HepG2 (cell line): ENCODE data around the gene RABGAP1L. TPM values are rescaled to one million over a fixed set of nuclear protein-coding genes. Genes with fewer than 3 reads are reported as not detected.
A peak's percentile ranks its signal among the peaks of the same experiment; 100 is the strongest.

Source experiments
- CEBPB ChIP-seq: IDR thresholded peaks from 2 replicates; pipeline ENCODE4 v1.6.1; 2011; ENCODE audit warnings: low read depth, low read length, improper control_type of control experiment, borderline replicate concordance
- CREB1 ChIP-seq, 2 experiments: fragments of 450-650 bp in 1 of 2; IDR thresholded peaks; 2 replicates each; pipeline ENCODE4 v1.6.1; 2016 to 2017; ENCODE audit warnings: control low read depth in 1 of 2, mild to moderate bottlenecking in 1 of 2, missing compliant biosample characterization in 1 of 2, missing genetic modification characterization in 1 of 2
- EED ChIP-seq: sonication (generic); formaldehyde crosslinking; IDR thresholded peaks from 2 replicates; pipeline ENCODE4 v1.5.0; 2020; ENCODE audit warnings: mild to moderate bottlenecking, missing genetic modification reagents
- FLYWCH1 ChIP-seq: sonication (generic); formaldehyde crosslinking; IDR thresholded peaks from 2 replicates; pipeline ENCODE4 v1.8.1; 2023; ENCODE audit warnings: mild to moderate bottlenecking, missing genetic modification reagents
- FOXP4 ChIP-seq: sonication (generic); formaldehyde crosslinking; IDR thresholded peaks from 2 replicates; pipeline ENCODE4 v1.4.0; 2020; ENCODE audit warnings: missing genetic modification reagents
- HDAC1 ChIP-seq: sonication (generic); formaldehyde crosslinking; IDR thresholded peaks from 2 replicates; pipeline ENCODE4 v1.5.1; 2020; ENCODE audit warnings: mild to moderate bottlenecking, missing genetic modification reagents
- HHEX ChIP-seq: IDR thresholded peaks from 2 replicates; pipeline ENCODE4 v1.6.1; 2016; ENCODE audit warnings: control low read depth
- HMG20A ChIP-seq: IDR thresholded peaks from 2 replicates; pipeline ENCODE4 v1.6.1; 2016; ENCODE audit warnings: borderline replicate concordance
- MYC ChIP-seq: sonication (generic); formaldehyde crosslinking; IDR thresholded peaks from 2 replicates; pipeline ENCODE4 v1.9.0; 2021; ENCODE audit warnings: missing genetic modification reagents, borderline replicate concordance
- NR2F1 ChIP-seq, 2 experiments: fragments of 450-650 bp in 1 of 2; formaldehyde crosslinking in 1 of 2; IDR thresholded peaks; 2 replicates each; pipeline versions ENCODE4 v1.5.0 to v1.6.1; 2016 to 2020; ENCODE audit warnings: mild to moderate bottlenecking in 1 of 2, missing compliant biosample characterization in 1 of 2, missing genetic modification reagents in 1 of 2, moderate library complexity in 1 of 2
- NR2F6 ChIP-seq, 2 experiments: IDR thresholded peaks; 2 replicates each; pipeline ENCODE4 v1.6.1; 2016; ENCODE audit warnings: antibody characterized with exemption in 1 of 2, mild to moderate bottlenecking in 1 of 2
- PATZ1 ChIP-seq: sonication (generic); formaldehyde crosslinking; IDR thresholded peaks from 2 replicates; pipeline ENCODE4 v1.4.0; 2020; ENCODE audit warnings: missing genetic modification reagents
- REXO4 ChIP-seq: sonication (generic); formaldehyde crosslinking; IDR thresholded peaks from 2 replicates; pipeline ENCODE4 v1.8.0; 2022; ENCODE audit warnings: missing genetic modification reagents, mild to moderate bottlenecking, borderline replicate concordance
- SOX5 ChIP-seq: IDR thresholded peaks from 2 replicates; pipeline ENCODE4 v1.6.1; 2016; ENCODE audit warnings: borderline replicate concordance
- TCF7 ChIP-seq: sonication (generic); IDR thresholded peaks from 2 replicates; pipeline ENCODE4 v1.6.1; 2016; ENCODE audit warnings: antibody characterized with exemption, low read depth
- ZFP36L1 ChIP-seq: sonication (generic); formaldehyde crosslinking; IDR thresholded peaks from 2 replicates; pipeline ENCODE4 v1.8.0; 2022; ENCODE audit warnings: mild to moderate bottlenecking, missing genetic modification reagents, moderate library complexity
- ZNF800 ChIP-seq: sonication (generic); formaldehyde crosslinking; IDR thresholded peaks from 2 replicates; pipeline ENCODE4 v1.4.0; 2020; ENCODE audit warnings: missing genetic modification reagents
- polyA plus RNA-seq, 8 experiments: library from polyadenylated mRNA; depleted of rRNA in 3 of 8; stranded (reverse) in 7 of 8; unstranded in 1 of 8; fragments of >200 nt; fragmentation: Illumina TruSeq in 4 of 8; extraction: Trizol in 4 of 8; gene quantifications; 2 replicates each; pipeline versions ENCODE4 v1.2.1 to v1.2.3, GENCODE V29; 2011 to 2016; ENCODE audit warnings: low read depth in 4 of 8, missing spikeins in 1 of 8, mixed read lengths in 1 of 8; ENCODE audit not compliant: insufficient read depth in 1 of 8
- total RNA-seq, 5 experiments: library from RNA; depleted of rRNA; stranded (reverse); fragments of >200 nt; fragmentation: Illumina TruSeq; extraction: Trizol; gene quantifications; 2 replicates each; pipeline ENCODE4 v1.2.3, GENCODE V29; 2016; ENCODE audit warnings: low read depth in 1 of 5
- TF ChIP-seq, protein P1 (sequence below): sonication (generic); formaldehyde crosslinking; conservative IDR thresholded peaks from 2 replicates; pipeline ENCODE4 v1.4.0; 2020; ENCODE audit warnings: mild to moderate bottlenecking, missing genetic modification reagents, moderate library complexity

RABGAP1L gene
- total and polyA plus RNA-seq, 2 of the 13 experiments (the other 11 are each of a cell fraction or from before 2014, with no cell fraction given) = 7.9 to 22.6 TPM

DNA sequence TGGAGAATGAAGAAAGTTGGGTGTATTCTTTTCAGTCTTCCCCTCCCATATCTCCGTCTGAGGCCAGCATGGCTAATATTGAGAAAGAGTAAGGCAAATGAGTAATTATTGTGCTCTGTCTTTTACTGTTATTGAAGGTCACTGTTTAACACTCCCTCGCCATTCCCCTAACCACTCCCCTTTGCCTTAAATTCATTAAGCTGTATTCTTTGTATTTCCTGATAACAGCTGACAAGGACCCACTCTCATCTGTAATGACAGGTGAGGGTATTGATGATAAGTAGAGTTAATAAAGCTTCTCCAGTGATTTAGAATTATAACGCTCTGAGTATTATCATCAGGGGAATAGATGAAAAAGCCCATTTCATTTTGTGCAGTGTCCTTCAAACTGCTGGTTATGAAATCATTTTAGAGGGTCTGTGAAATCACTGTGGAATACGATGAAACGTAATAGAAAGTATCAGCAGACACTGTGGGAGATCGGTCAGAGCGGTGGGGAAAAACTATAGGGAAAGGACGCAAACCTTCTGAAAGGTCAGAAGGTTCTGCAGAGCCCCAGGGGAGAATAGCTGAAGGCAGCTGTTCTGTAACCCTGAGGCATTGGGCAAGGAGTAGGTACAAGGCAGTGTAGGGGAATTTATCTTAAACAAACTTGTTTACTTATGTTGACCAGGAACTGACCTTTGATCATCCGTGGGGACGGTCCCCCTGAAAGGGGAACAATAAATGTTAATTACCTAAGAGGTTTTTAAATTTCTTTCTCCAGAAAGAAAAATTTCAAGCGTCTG, 794.2 kb downstream of the RABGAP1L start (continued):
- TF ChIP-seq NR2F6 (IDR thresholded peaks at IDR 0.05) (peak; percentile 68; the same call in 1 of the 2 replicates), NR2F6 (CRISPR knock-in tag; IDR thresholded peaks at IDR 0.05) (peak; percentile 51), ZFP36L1 (CRISPR knock-in tag) (0 out of 2 replicates have a peak, but pooled peaks have one; percentile 17), SOX5 (CRISPR knock-in tag) (peak; percentile 59; the same call in 1 of the 2 replicates), PATZ1 (CRISPR knock-in tag) (peak; percentile 18; the same call in 1 of the 2 replicates), FOXP4 (CRISPR knock-in tag) (peak; percentile 49; the same call in 1 of the 2 replicates), HMG20A (CRISPR knock-in tag) (0 out of 2 replicates have a peak, but pooled peaks have one; percentile 31), REXO4 (CRISPR knock-in tag) (no peak), HDAC1 (CRISPR knock-in tag) (0 out of 2 replicates have a peak, but pooled peaks have one; percentile 41), FLYWCH1 (CRISPR knock-in tag) (no peak), CEBPB (peak; percentile 39; the same call in 1 of the 2 replicates), MYC (CRISPR knock-in tag) (no peak), ZNF800 (CRISPR knock-in tag) (no peak), TCF7 (0 out of 2 replicates have a peak, but pooled peaks have one; percentile 17), EED (CRISPR knock-in tag) (no peak), NR2F1 (CRISPR knock-in tag; IDR thresholded peaks at IDR 0.05) (peak in 1 of 2 experiments; percentile 50; a peak in 1 of 4 replicates), HHEX (CRISPR knock-in tag) (no peak), CREB1 (IDR thresholded peaks at IDR 0.05) (no peak), CREB1 (CRISPR knock-in tag; IDR thresholded peaks at IDR 0.05) (0 out of 2 replicates have a peak, but pooled peaks have one; percentile 36)
- TF ChIP-seq, protein P1, sequence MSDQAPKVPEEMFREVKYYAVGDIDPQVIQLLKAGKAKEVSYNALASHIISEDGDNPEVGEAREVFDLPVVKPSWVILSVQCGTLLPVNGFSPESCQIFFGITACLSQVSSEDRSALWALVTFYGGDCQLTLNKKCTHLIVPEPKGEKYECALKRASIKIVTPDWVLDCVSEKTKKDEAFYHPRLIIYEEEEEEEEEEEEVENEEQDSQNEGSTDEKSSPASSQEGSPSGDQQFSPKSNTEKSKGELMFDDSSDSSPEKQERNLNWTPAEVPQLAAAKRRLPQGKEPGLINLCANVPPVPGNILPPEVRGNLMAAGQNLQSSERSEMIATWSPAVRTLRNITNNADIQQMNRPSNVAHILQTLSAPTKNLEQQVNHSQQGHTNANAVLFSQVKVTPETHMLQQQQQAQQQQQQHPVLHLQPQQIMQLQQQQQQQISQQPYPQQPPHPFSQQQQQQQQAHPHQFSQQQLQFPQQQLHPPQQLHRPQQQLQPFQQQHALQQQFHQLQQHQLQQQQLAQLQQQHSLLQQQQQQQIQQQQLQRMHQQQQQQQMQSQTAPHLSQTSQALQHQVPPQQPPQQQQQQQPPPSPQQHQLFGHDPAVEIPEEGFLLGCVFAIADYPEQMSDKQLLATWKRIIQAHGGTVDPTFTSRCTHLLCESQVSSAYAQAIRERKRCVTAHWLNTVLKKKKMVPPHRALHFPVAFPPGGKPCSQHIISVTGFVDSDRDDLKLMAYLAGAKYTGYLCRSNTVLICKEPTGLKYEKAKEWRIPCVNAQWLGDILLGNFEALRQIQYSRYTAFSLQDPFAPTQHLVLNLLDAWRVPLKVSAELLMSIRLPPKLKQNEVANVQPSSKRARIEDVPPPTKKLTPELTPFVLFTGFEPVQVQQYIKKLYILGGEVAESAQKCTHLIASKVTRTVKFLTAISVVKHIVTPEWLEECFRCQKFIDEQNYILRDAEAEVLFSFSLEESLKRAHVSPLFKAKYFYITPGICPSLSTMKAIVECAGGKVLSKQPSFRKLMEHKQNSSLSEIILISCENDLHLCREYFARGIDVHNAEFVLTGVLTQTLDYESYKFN (CRISPR knock-in tag) = peak; percentile 68
